ENCODE data around the gene DIDO1. TPM values are rescaled to one million over a fixed set of nuclear protein-coding genes. Genes with fewer than 3 reads are reported as not detected.
A peak's percentile ranks its signal among the peaks of the same experiment; 100 is the strongest.

DIDO1 gene
- total RNA-seq, 1 experiment from 2014 or later: 42.9 TPM

- H3K36me3 ChIP-seq: peaks cover 43% of the 10 kb centered on the region
- no peaks in the 10 kb centered on the region for H3K9me3 ChIP-seq (replicated peaks)
- no peaks in the 10 kb centered on the region for H3K27me3 ChIP-seq (replicated peaks)
- H3K4me3 ChIP-seq: no peak overlapping the region
- H3K4me1 ChIP-seq (replicated peaks): peaks cover 24% of the 10 kb centered on the region
- DNase-seq (ENCODE audit: low read depth in 1 of 2, low spot score in 2 of 2): peak; percentile 76 to 80
- no peak overlapping the region for H3K27ac ChIP-seq
Observed at GRCh38 chr20:62900052-62900691, 26.1 kb downstream of the DIDO1 start.

GRCh38 chr20:62899633-62900051 lies 26.7 kb downstream of the DIDO1 start:
- H3K27ac ChIP-seq: no peak overlapping the region
- no peaks in the 10 kb centered on the region for H3K27me3 ChIP-seq (replicated peaks)
- H3K4me3 ChIP-seq: no peak overlapping the region
- no peak for DNase-seq (ENCODE audit: low read depth in 1 of 2, low spot score in 2 of 2)
- no peaks in the 10 kb centered on the region for H3K9me3 ChIP-seq (replicated peaks)
- H3K36me3 ChIP-seq: peaks cover 43% of the 10 kb centered on the region
- peaks cover 24% of the 10 kb centered on the region for H3K4me1 ChIP-seq (replicated peaks)

GRCh38 chr20:62898970-62899632 lies 27.2 kb downstream of the DIDO1 start:
- H3K4me1 ChIP-seq (replicated peaks): peaks cover 23% of the 10 kb centered on the region
- no peak overlapping the region for H3K27ac ChIP-seq
- peaks cover 45% of the 10 kb centered on the region for H3K36me3 ChIP-seq
- H3K27me3 ChIP-seq (replicated peaks): no peaks in the 10 kb centered on the region
- DNase-seq (ENCODE audit: low read depth in 1 of 2, low spot score in 2 of 2): no peak
- H3K9me3 ChIP-seq (replicated peaks): no peaks in the 10 kb centered on the region
- H3K4me3 ChIP-seq: no peak overlapping the region

- DNase-seq (ENCODE audit: low read depth in 1 of 2, low spot score in 2 of 2): no peak
- peaks cover 45% of the 10 kb centered on the region for H3K36me3 ChIP-seq
Observed at GRCh38 chr20:62898093-62898964, 28.0 kb downstream of the DIDO1 start.

GRCh38 chr20:62897666-62898065 lies 28.6 kb downstream of the DIDO1 start:
- Histone ChIP-seq H3K36me3 (peaks cover 45% of the 10 kb centered on the region), H3K9me3 (replicated peaks) (no peaks in the 10 kb centered on the region), H3K27ac (no peak overlapping the region), H3K27me3 (replicated peaks) (no peaks in the 10 kb centered on the region), H3K4me3 (no peak overlapping the region), H3K4me1 (replicated peaks) (peaks cover 11% of the 10 kb centered on the region)
- no peak for DNase-seq (ENCODE audit: low read depth in 1 of 2, low spot score in 2 of 2)

More at GRCh38 chr20:62898093-62898964, 28.0 kb downstream of the DIDO1 start:
- no peak overlapping the region for H3K27ac ChIP-seq
- H3K4me1 ChIP-seq (replicated peaks): peaks cover 16% of the 10 kb centered on the region
- H3K4me3 ChIP-seq: no peak overlapping the region
- no peaks in the 10 kb centered on the region for H3K27me3 ChIP-seq (replicated peaks)
- H3K9me3 ChIP-seq (replicated peaks): no peaks in the 10 kb centered on the region

GRCh38 chr20:62896526-62896925 lies 29.8 kb downstream of the DIDO1 start:
- H3K27me3 ChIP-seq (replicated peaks): no peaks in the 10 kb centered on the region
- H3K4me1 ChIP-seq (replicated peaks): peaks cover 11% of the 10 kb centered on the region
- H3K9me3 ChIP-seq (replicated peaks): no peaks in the 10 kb centered on the region
- H3K36me3 ChIP-seq: peaks cover 45% of the 10 kb centered on the region
- H3K27ac ChIP-seq: no peak overlapping the region
- DNase-seq (ENCODE audit: low read depth in 1 of 2, low spot score in 2 of 2): no peak
- no peak overlapping the region for H3K4me3 ChIP-seq

GRCh38 chr20:62895539-62895938 lies 30.8 kb downstream of the DIDO1 start:
- peaks cover 7% of the 10 kb centered on the region for H3K4me1 ChIP-seq (replicated peaks)
- no peaks in the 10 kb centered on the region for H3K9me3 ChIP-seq (replicated peaks)
- DNase-seq (ENCODE audit: low read depth in 1 of 2, low spot score in 2 of 2): no peak
- H3K27me3 ChIP-seq (replicated peaks): no peaks in the 10 kb centered on the region
- peaks cover 47% of the 10 kb centered on the region for H3K36me3 ChIP-seq
- no peak overlapping the region for H3K4me3 ChIP-seq
- no peak overlapping the region for H3K27ac ChIP-seq

GRCh38 chr20:62894261-62894660 lies 32.0 kb downstream of the DIDO1 start:
- DNase-seq (ENCODE audit: low read depth in 1 of 2, low spot score in 2 of 2): no peak
- H3K4me1 ChIP-seq (replicated peaks): no peaks in the 10 kb centered on the region
- peaks cover 59% of the 10 kb centered on the region for H3K36me3 ChIP-seq
- H3K27ac ChIP-seq: no peak overlapping the region
- H3K9me3 ChIP-seq (replicated peaks): no peaks in the 10 kb centered on the region
- H3K4me3 ChIP-seq: no peak overlapping the region
- H3K27me3 ChIP-seq (replicated peaks): no peaks in the 10 kb centered on the region

- DNase-seq (ENCODE audit: low read depth in 1 of 2, low spot score in 2 of 2): no peak
- Histone ChIP-seq H3K27me3 (replicated peaks) (no peaks in the 10 kb centered on the region), H3K36me3 (peaks cover 65% of the 10 kb centered on the region), H3K9me3 (replicated peaks) (no peaks in the 10 kb centered on the region), H3K27ac (no peak overlapping the region), H3K4me1 (replicated peaks) (no peaks in the 10 kb centered on the region), H3K4me3 (no peak overlapping the region)
Observed at GRCh38 chr20:62893700-62894099, 32.6 kb downstream of the DIDO1 start.

GRCh38 chr20:62892348-62893304 lies 33.7 kb downstream of the DIDO1 start:
- H3K36me3 ChIP-seq: peaks cover 76% of the 10 kb centered on the region

GRCh38 chr20:62891111-62891510 lies 35.2 kb downstream of the DIDO1 start:
- H3K36me3 ChIP-seq: peaks cover 89% of the 10 kb centered on the region
- no peak for DNase-seq (ENCODE audit: low read depth in 1 of 2, low spot score in 2 of 2)
- peaks cover 15% of the 10 kb centered on the region for H3K4me1 ChIP-seq (replicated peaks)
- H3K27ac ChIP-seq: no peak overlapping the region
- no peak overlapping the region for H3K4me3 ChIP-seq
- no peaks in the 10 kb centered on the region for H3K9me3 ChIP-seq (replicated peaks)
- no peaks in the 10 kb centered on the region for H3K27me3 ChIP-seq (replicated peaks)

More at GRCh38 chr20:62892348-62893304, 33.7 kb downstream of the DIDO1 start:
- H3K27ac ChIP-seq: no peak overlapping the region
- no peak overlapping the region for H3K4me3 ChIP-seq
- H3K4me1 ChIP-seq (replicated peaks): peaks cover 7% of the 10 kb centered on the region
- no peak for DNase-seq (ENCODE audit: low read depth in 1 of 2, low spot score in 2 of 2)
- H3K27me3 ChIP-seq (replicated peaks): no peaks in the 10 kb centered on the region
- H3K9me3 ChIP-seq (replicated peaks): no peaks in the 10 kb centered on the region

- Histone ChIP-seq H3K9me3 (replicated peaks) (no peaks in the 10 kb centered on the region), H3K27ac (no peak overlapping the region), H3K36me3 (peaks cover 94% of the 10 kb centered on the region), H3K27me3 (replicated peaks) (no peaks in the 10 kb centered on the region), H3K4me1 (replicated peaks) (peaks cover 15% of the 10 kb centered on the region), H3K4me3 (no peak overlapping the region)
- no peak for DNase-seq (ENCODE audit: low read depth in 1 of 2, low spot score in 2 of 2)
Observed at GRCh38 chr20:62890444-62890843, 35.9 kb downstream of the DIDO1 start.

GRCh38 chr20:62889871-62890270 lies 36.4 kb downstream of the DIDO1 start:
- H3K4me1 ChIP-seq (replicated peaks): peaks cover 15% of the 10 kb centered on the region
- DNase-seq (ENCODE audit: low read depth in 1 of 2, low spot score in 2 of 2): no peak
- no peak overlapping the region for H3K4me3 ChIP-seq
- no peak overlapping the region for H3K27ac ChIP-seq
- no peaks in the 10 kb centered on the region for H3K9me3 ChIP-seq (replicated peaks)
- peaks cover 94% of the 10 kb centered on the region for H3K36me3 ChIP-seq
- H3K27me3 ChIP-seq (replicated peaks): no peaks in the 10 kb centered on the region
